ENCODE data around the gene DDIAS.
"Not testable (repeated sequence)": the region's sequence is repeated elsewhere in the genome, so short reads cannot be mapped to it uniquely, and the experiment has no call there.

The DDIAS gene

GRCh38 chr11:82889133-82890001, 12.2 kb upstream of the DDIAS start:
- no peak for DNase-seq

- no peak for DNase-seq
Observed at GRCh38 chr11:82890002-82890341, 11.6 kb upstream of the DDIAS start.

GRCh38 chr11:82890936-82891335, 10.6 kb upstream of the DDIAS start:
- no peak for DNase-seq

GRCh38 chr11:82892611-82893169, 8.8 kb upstream of the DDIAS start:
- no peak for DNase-seq

- DNase-seq = no peak
Observed at GRCh38 chr11:82895437-82896091, 6.0 kb upstream of the DDIAS start.

GRCh38 chr11:82896183-82896582, 5.4 kb upstream of the DDIAS start:
- no peak for DNase-seq

GRCh38 chr11:82898241-82898640, 3.3 kb upstream of the DDIAS start:
- DNase-seq = no peak

- DNase-seq = peak; percentile 51
Observed at GRCh38 chr11:82899186-82899820, 2.2 kb upstream of the DDIAS start.

- no peak for DNase-seq
Observed at GRCh38 chr11:82899957-82900276, 1.6 kb upstream of the DDIAS start.

GRCh38 chr11:82900277-82901164, 1.0 kb upstream of the DDIAS start, which contains the start of gene PRCP:
Gene PRCP, minus strand, starts transcription at chr11:82900430. Its CDS starts 28 bp downstream, at chr11:82900402.
- DNase-seq = peak; percentile 94

- peak; percentile 10 for DNase-seq
Observed at GRCh38 chr11:82901922-82902485, 468 bp downstream of the DDIAS start.

- DNase-seq = no peak
Observed at GRCh38 chr11:82902880-82903279, 1.3 kb downstream of the DDIAS start.

- no peak for DNase-seq
Observed at GRCh38 chr11:82903843-82904586, 2.5 kb downstream of the DDIAS start.

GRCh38 chr11:82906236-82906635, 4.7 kb downstream of the DDIAS start:
- DNase-seq = peak; percentile 36

GRCh38 chr11:82906931-82907330, 5.4 kb downstream of the DDIAS start:
- DNase-seq = no peak

- no peak for DNase-seq
Observed at GRCh38 chr11:82907371-82907770, 5.8 kb downstream of the DDIAS start.

GRCh38 chr11:82908311-82908710, 6.8 kb downstream of the DDIAS start:
- no peak for DNase-seq

GRCh38 chr11:82909015-82909640, 7.6 kb downstream of the DDIAS start:
- DNase-seq = no peak

- DNase-seq = not testable (repeated sequence)
Observed at GRCh38 chr11:82919786-82920185, 18.2 kb downstream of the DDIAS start.

GRCh38 chr11:82920227-82920626, 18.7 kb downstream of the DDIAS start:
- DNase-seq = peak; percentile 34

Data from central memory CD4-positive, alpha-beta T cell (primary cell).